GM12878 (cell line): ENCODE measurements around the gene NOS1AP. TPM values are rescaled to one million over a fixed set of nuclear protein-coding genes. Genes with fewer than 3 reads are reported as not detected.

Experiments
- ATAC-seq: fragments of 200-7000 bp; cut with Tn5 transposase; 3 replicates; pipeline ENCODE4 v1.9.1; 2020; ENCODE audit warnings: mild to moderate bottlenecking, moderate library complexity
- BruUV-seq: library from RNA; stranded (reverse); fragments of 400-500 nt; replicated peaks from 2 replicates; lab custom pipeline; 2021; lab: Mats Ljungman, UMichigan
- CTCF ChIA-PET: fragments of 300-600 bp; sonication (Branson Sonifier 250); formaldehyde crosslinking; extraction: SDS; loops from one replicate; lab custom pipeline; 2021; ENCODE audit warnings: inconsistent platforms; lab: Yijun Ruan, JAX
- POLR2A ChIA-PET: fragments of 350-600 bp; formaldehyde crosslinking; extraction: SDS; loops from one replicate; lab custom pipeline; 2021; ENCODE audit warnings: inconsistent platforms; lab: Charles Lee
- RAD21 ChIA-PET: fragments of 300-600 bp; sonication (Branson Sonifier 250); formaldehyde crosslinking; loops from one replicate; lab custom pipeline; 2023; ENCODE audit warnings: antibody characterized with exemption; ENCODE audit not compliant: unreplicated experiment; lab: Charles Lee
- SMC1A ChIA-PET: fragments of 300-600 bp; sonication (Branson Sonifier 250); formaldehyde crosslinking; loops from one replicate; lab custom pipeline; 2023; ENCODE audit not compliant: unreplicated experiment, uncharacterized antibody; lab: Charles Lee
- DNase-seq: peaks from one replicate; pipeline ENCODE4 v3.0.0-alpha.2; 2011; ENCODE audit warnings: low read depth, low spot score
- FAIRE-seq: peaks from 3 replicates; lab custom pipeline; 2011; peaks lifted over from hg19 to GRCh38; lab: Jason Lieb, UNC
- H2AFZ ChIP-seq: 2 replicates; pipeline ENCODE4 v1.6.0; 2011; ENCODE audit warnings: low read depth, low read length, control low read depth; ENCODE audit not compliant: control insufficient read depth
- H3K27ac ChIP-seq: 2 replicates; pipeline ENCODE4 v1.5.1; 2011; ENCODE audit warnings: control low read depth; ENCODE audit not compliant: control insufficient read depth, insufficient read depth
- H3K27me3 ChIP-seq, 2 experiments: replicated peaks in 1 of 2; 2 replicates each; pipeline versions ENCODE4 v1.6.0 to v1.6.1; 2011; ENCODE audit warnings: low read length in 1 of 2; ENCODE audit not compliant: control insufficient read depth in 2 of 2, insufficient read depth in 2 of 2
- H3K36me3 ChIP-seq, 2 experiments: 2 replicates each; pipeline ENCODE4 v1.5.1; 2011; ENCODE audit warnings: low read length in 1 of 2; ENCODE audit not compliant: control insufficient read depth in 2 of 2, insufficient read depth in 2 of 2
- H3K4me1 ChIP-seq: 2 replicates; pipeline ENCODE4 v1.6.1; 2011; ENCODE audit warnings: mild to moderate bottlenecking, low read length, moderate library complexity, mixed read lengths; ENCODE audit not compliant: control insufficient read depth, insufficient read depth
- H3K4me2 ChIP-seq: 2 replicates; pipeline ENCODE4 v1.6.0; 2011; ENCODE audit warnings: control low read depth; ENCODE audit not compliant: control insufficient read depth, insufficient read depth
- H3K4me3 ChIP-seq: fragments of 200-600 bp; sonication (generic); 2 replicates; pipeline ENCODE4 v1.5.1; 2016
- H3K79me2 ChIP-seq: 2 replicates; pipeline ENCODE4 v1.6.0; 2011; ENCODE audit warnings: low read length; ENCODE audit not compliant: control insufficient read depth, insufficient read depth
- H3K9ac ChIP-seq: 2 replicates; pipeline ENCODE4 v1.8.0; 2011; ENCODE audit warnings: low read length, control low read depth, mixed read lengths; ENCODE audit not compliant: control insufficient read depth, insufficient read depth
- H3K9me3 ChIP-seq: replicated peaks from 3 replicates; pipeline ENCODE4 v1.5.1; 2011; ENCODE audit warnings: mild to moderate bottlenecking, low read length; ENCODE audit not compliant: control insufficient read depth, insufficient read depth
- H4K20me1 ChIP-seq: 2 replicates; pipeline ENCODE4 v1.6.0; 2011; ENCODE audit not compliant: control insufficient read depth, insufficient read depth
- FOXK2 ChIP-seq: fragments of 450-650 bp; IDR thresholded peaks from 2 replicates; pipeline ENCODE4 v1.6.1; 2017; ENCODE audit warnings: mild to moderate bottlenecking, moderate library complexity
- GATAD2B ChIP-seq: fragments of 450-650 bp; conservative IDR thresholded peaks from 2 replicates; pipeline ENCODE4 v1.6.1; 2017; ENCODE audit warnings: low read depth, mild to moderate bottlenecking, moderate library complexity
- JUND ChIP-seq: IDR thresholded peaks from 2 replicates; pipeline ENCODE4 v1.6.1; 2012; ENCODE audit warnings: low read depth, mild to moderate bottlenecking, low read length, improper control_type of control experiment, moderate library complexity
- KLF5 ChIP-seq: fragments of 450-650 bp; IDR thresholded peaks from 2 replicates; pipeline ENCODE4 v1.6.1; 2014; ENCODE audit warnings: mild to moderate bottlenecking; ENCODE audit not compliant: partially characterized antibody
- MLLT1 ChIP-seq: fragments of 450-650 bp; IDR thresholded peaks from 2 replicates; pipeline ENCODE4 v1.6.1; 2016; ENCODE audit warnings: mild to moderate bottlenecking
- MXI1 ChIP-seq: fragments of 150-350 bp; IDR thresholded peaks from 2 replicates; pipeline ENCODE4 v1.6.1; 2011; ENCODE audit warnings: low read depth, mild to moderate bottlenecking, inconsistent platforms, low read length, improper control_type of control experiment
- NR2F1 ChIP-seq: fragments of 450-650 bp; conservative IDR thresholded peaks from 2 replicates; pipeline ENCODE4 v1.6.1; 2017; ENCODE audit warnings: mild to moderate bottlenecking
- SIN3A ChIP-seq: IDR thresholded peaks from 2 replicates; pipeline ENCODE4 v1.6.1; 2012; ENCODE audit warnings: low read depth, low read length, improper control_type of control experiment
- SP1 ChIP-seq: IDR thresholded peaks from one replicate; pipeline ENCODE4 v1.6.1; 2011; ENCODE audit warnings: low read depth, low read length
- SPI1 ChIP-seq: IDR thresholded peaks from 2 replicates; pipeline ENCODE4 v1.6.1; 2011; ENCODE audit warnings: low read depth, mild to moderate bottlenecking, low read length, moderate library complexity, borderline replicate concordance; ENCODE audit not compliant: insufficient read depth
- SREBF1 ChIP-seq: IDR thresholded peaks from 2 replicates; pipeline ENCODE4 v1.6.1; 2012; ENCODE audit warnings: mild to moderate bottlenecking, low read length
- TCF3 ChIP-seq: IDR thresholded peaks from 2 replicates; pipeline ENCODE4 v1.6.1; 2012; ENCODE audit warnings: low read depth, mild to moderate bottlenecking, low read length, borderline replicate concordance; ENCODE audit not compliant: insufficient read depth
- ZZZ3 ChIP-seq: IDR thresholded peaks from 2 replicates; pipeline ENCODE4 v1.6.1; 2011; ENCODE audit warnings: low read depth; ENCODE audit not compliant: control insufficient read depth, insufficient read length
- WGBS: methylation state at CpG from one replicate; pipeline ENCODE4 v1.1.6; 2016; ENCODE audit warnings: low lambda C conversion rate; ENCODE audit not compliant: insufficient replicate concordance, insufficient coverage; ENCODE audit errors: missing lambda C conversion rate; 5-methylcytosine and 5-hydroxymethylcytosine counted together
- in situ Hi-C: fragments of 300-500 bp; cut with MboI; formaldehyde crosslinking; loops from 9 replicates; pipeline ENCODE4 v1.14.3; 2018; ENCODE audit warnings: mixed read lengths
- intact Hi-C: fragments of 100-400 bp; cut with micrococcal nuclease; formaldehyde crosslinking; loops from one replicate; pipeline ENCODE4 v1.14.2; 2022; ENCODE audit not compliant: unreplicated experiment
- polyA plus RNA-seq, 11 experiments: library from polyadenylated mRNA; depleted of rRNA in 4 of 11; unstranded in 6 of 11; stranded (reverse) in 5 of 11; fragments of >200 nt; fragmentation: Nextera tagmentation in 4 of 11; fragmentation: Illumina TruSeq in 1 of 11; extraction: Ambion mirVana in 4 of 11; extraction: Trizol in 1 of 11; gene quantifications; 1 replicate in 1 of 11; 2 replicates in 10 of 11; pipeline versions ENCODE4 v1.2.1 to v1.2.3, GENCODE V29; 2011 to 2016; ENCODE audit warnings: inconsistent platforms in 2 of 11, missing spikeins in 2 of 11, low read depth in 1 of 11
- total RNA-seq, 4 experiments: library from RNA; depleted of rRNA in 3 of 4; stranded (reverse); fragments of >200 nt in 3 of 4; fragmentation: Illumina TruSeq in 1 of 4; extraction: Trizol in 1 of 4; gene quantifications; 2 replicates each; pipeline versions ENCODE4 v1.2.1 to v1.2.3, GENCODE V29; 2013 to 2021
- TF ChIP-seq, protein P1 (sequence below): IDR thresholded peaks from 2 replicates; pipeline ENCODE4 v1.6.1; 2011; ENCODE audit warnings: borderline replicate concordance, low read depth, mild to moderate bottlenecking, moderate library complexity, mixed read lengths, low read length; ENCODE audit not compliant: insufficient read depth; ENCODE audit errors: extremely low read length

NOS1AP gene
- total and polyA plus RNA-seq, 10 of the 15 experiments (the other 5 are each of a cell fraction or from before 2014, with no cell fraction given), result 0.03 to 0.15 TPM; not detected in 8

DNA sequence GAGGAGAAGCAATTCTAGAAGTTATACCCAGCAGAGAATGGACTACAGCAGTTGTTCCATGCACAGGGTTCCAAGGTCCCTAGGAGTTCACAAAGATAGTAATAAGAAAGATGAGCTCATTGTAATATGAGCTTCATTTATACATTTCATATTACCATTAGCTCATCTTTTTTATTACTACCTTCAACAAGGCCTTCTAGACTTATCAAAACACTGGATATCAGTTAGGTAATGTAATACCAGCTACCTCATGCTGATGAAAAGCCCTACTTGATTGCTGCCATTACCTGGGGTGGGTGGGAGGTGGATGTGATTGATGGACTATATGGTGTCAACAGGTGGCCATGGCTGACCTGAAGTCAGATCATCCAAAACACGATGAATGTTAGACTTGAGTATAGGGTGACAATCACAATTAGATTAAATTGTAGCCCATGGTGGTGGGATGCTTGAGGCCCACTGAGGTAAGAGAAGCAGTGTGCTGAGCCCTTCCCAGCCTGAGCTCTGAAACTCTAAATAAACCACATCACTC lies 273.0 kb downstream of the NOS1AP start:
- no peak for DNase-seq
- no peak for TF ChIP-seq SP1
- no peak for TF ChIP-seq TCF3
- TF ChIP-seq SIN3A, result no peak
- no peak for TF ChIP-seq MLLT1
- no peak for TF ChIP-seq KLF5
- FAIRE-seq, result no peak
- no peak for ATAC-seq
- in situ Hi-C loops (no loop called here), intact Hi-C loops (no loop called here)
- no peaks in the 10 kb centered on the region for H4K20me1 ChIP-seq
- ChIA-PET RAD21 (no interaction called here), CTCF (interaction anchor here (0.7 kb wide), 1 partner anchor 24 kb away, joined by 3 read pairs; no protein-coding TSS in a partner anchor), POLR2A (interaction anchor here (1.3 kb wide), 1 partner anchor 56 kb away, joined by 3 read pairs; no protein-coding TSS in a partner anchor), SMC1A (interaction anchor here (0.6 to 0.8 kb wide), 2 partner anchors 189 to 506 kb away, joined by 3 read pairs; no protein-coding TSS in a partner anchor)
- no peak overlapping the region for H3K27ac ChIP-seq
- no peak overlapping the region for H2AFZ ChIP-seq
- no peaks in the 10 kb centered on the region for H3K36me3 ChIP-seq
- H3K4me2 ChIP-seq, result no peak overlapping the region
- no peaks in the 10 kb centered on the region for H3K4me1 ChIP-seq
- no peaks in the 10 kb centered on the region for H3K9me3 ChIP-seq
- no peak overlapping the region for H3K4me3 ChIP-seq
- H3K79me2 ChIP-seq, result no peaks in the 10 kb centered on the region
- 0% methylated on average over 1 of the region's 1 CpG for WGBS
- no peak overlapping the region for H3K9ac ChIP-seq
- no peaks in the 10 kb centered on the region for H3K27me3 ChIP-seq
- BruUV-seq, result no TSS peak

DNA sequence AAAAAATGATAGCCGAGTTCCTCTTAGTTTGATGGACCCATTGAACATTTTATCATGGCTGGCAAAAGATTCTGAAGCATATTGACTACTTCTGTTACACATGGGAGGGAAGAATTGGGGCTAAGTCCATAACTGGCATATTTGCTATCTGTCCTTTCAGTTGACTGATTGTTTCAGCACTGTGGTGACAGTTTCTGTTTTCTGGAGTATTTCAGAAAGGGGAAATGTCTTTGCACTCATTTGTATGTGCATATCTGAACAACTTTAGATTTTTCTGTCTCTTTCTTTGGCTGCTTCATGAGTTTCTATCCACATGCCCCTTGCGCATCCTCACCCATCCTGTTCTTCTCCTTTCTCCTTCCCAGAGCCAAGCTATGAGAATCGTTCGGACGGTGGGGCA lies 274.0 kb downstream of the NOS1AP start:
- CTCF ChIA-PET, result interaction anchor here (0.7 kb wide), 2 partner anchors 23 to 45 kb away, joined by 3 read pairs; no protein-coding TSS in a partner anchor
- Histone ChIP-seq H2AFZ (no peak overlapping the region), H3K4me2 (no peak overlapping the region), H3K4me3 (no peak overlapping the region), H3K9me3 (no peaks in the 10 kb centered on the region), H3K36me3 (no peaks in the 10 kb centered on the region), H3K27ac (no peak overlapping the region), H4K20me1 (no peaks in the 10 kb centered on the region), H3K9ac (no peak overlapping the region), H3K27me3 (no peaks in the 10 kb centered on the region), H3K4me1 (no peaks in the 10 kb centered on the region), H3K79me2 (no peaks in the 10 kb centered on the region)
- SMC1A ChIA-PET, result interaction anchor here (0.6 to 1.2 kb wide), 3 partner anchors 9 to 287 kb away, joined by 3 read pairs; no protein-coding TSS in a partner anchor
- RAD21 ChIA-PET, result no interaction called here
- no peak for FAIRE-seq
- DNase-seq, result no peak
- intact Hi-C loops, result no loop called here
- 38% methylated on average over 5 of the region's 5 CpGs for WGBS
- no TSS peak for BruUV-seq
- in situ Hi-C loops, result no loop called here
- no peak for ATAC-seq
- POLR2A ChIA-PET, result no interaction called here
- TF ChIP-seq SREBF1 (no peak), ZZZ3 (no peak), JUND (no peak), GATAD2B (no peak), SPI1 (no peak), MXI1 (no peak), NR2F1 (no peak), FOXK2 (no peak)
- TF ChIP-seq, protein P1, sequence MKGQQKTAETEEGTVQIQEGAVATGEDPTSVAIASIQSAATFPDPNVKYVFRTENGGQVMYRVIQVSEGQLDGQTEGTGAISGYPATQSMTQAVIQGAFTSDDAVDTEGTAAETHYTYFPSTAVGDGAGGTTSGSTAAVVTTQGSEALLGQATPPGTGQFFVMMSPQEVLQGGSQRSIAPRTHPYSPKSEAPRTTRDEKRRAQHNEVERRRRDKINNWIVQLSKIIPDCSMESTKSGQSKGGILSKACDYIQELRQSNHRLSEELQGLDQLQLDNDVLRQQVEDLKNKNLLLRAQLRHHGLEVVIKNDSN, result no peak
